BE2C (cell line): ENCODE data around the gene WDFY3. TPM values are rescaled to one million over a fixed set of nuclear protein-coding genes. Genes with fewer than 3 reads are reported as not detected.

Source experiments
- DNase-seq: peaks from one replicate; pipeline ENCODE4 v3.0.0-alpha.2; 2020
- H3K27me3 ChIP-seq: fragments of 250-450 bp; sonication (Bioruptor Pico); 2 replicates; pipeline ENCODE4 v1.5.1; 2020; ENCODE audit warnings: mild to moderate bottlenecking
- H3K36me3 ChIP-seq: fragments of 250-450 bp; sonication (Bioruptor Pico); 2 replicates; pipeline ENCODE4 v1.5.1; 2020; ENCODE audit warnings: mild to moderate bottlenecking
- H3K4me1 ChIP-seq: fragments of 250-450 bp; sonication (Bioruptor Pico); 2 replicates; pipeline ENCODE4 v1.5.1; 2020
- H3K4me3 ChIP-seq: 2 replicates; pipeline ENCODE4 v1.5.1; 2011; ENCODE audit warnings: low read depth, low read length
- H3K9me3 ChIP-seq: fragments of 250-450 bp; sonication (Bioruptor Pico); 2 replicates; pipeline ENCODE4 v1.5.1; 2020
- polyA plus RNA-seq: library from polyadenylated mRNA; unstranded; fragments of >200 nt; gene quantifications from one replicate; pipeline ENCODE4 v1.2.1, GENCODE V29; 2012; ENCODE audit warnings: low read depth, missing spikeins; ENCODE audit not compliant: insufficient read length, insufficient read depth
- TF ChIP-seq, protein P1 (sequence below): IDR thresholded peaks from 2 replicates; pipeline ENCODE4 v1.5.1; 2012; ENCODE audit warnings: mild to moderate bottlenecking, low read depth, low read length

WDFY3 gene, protein sequence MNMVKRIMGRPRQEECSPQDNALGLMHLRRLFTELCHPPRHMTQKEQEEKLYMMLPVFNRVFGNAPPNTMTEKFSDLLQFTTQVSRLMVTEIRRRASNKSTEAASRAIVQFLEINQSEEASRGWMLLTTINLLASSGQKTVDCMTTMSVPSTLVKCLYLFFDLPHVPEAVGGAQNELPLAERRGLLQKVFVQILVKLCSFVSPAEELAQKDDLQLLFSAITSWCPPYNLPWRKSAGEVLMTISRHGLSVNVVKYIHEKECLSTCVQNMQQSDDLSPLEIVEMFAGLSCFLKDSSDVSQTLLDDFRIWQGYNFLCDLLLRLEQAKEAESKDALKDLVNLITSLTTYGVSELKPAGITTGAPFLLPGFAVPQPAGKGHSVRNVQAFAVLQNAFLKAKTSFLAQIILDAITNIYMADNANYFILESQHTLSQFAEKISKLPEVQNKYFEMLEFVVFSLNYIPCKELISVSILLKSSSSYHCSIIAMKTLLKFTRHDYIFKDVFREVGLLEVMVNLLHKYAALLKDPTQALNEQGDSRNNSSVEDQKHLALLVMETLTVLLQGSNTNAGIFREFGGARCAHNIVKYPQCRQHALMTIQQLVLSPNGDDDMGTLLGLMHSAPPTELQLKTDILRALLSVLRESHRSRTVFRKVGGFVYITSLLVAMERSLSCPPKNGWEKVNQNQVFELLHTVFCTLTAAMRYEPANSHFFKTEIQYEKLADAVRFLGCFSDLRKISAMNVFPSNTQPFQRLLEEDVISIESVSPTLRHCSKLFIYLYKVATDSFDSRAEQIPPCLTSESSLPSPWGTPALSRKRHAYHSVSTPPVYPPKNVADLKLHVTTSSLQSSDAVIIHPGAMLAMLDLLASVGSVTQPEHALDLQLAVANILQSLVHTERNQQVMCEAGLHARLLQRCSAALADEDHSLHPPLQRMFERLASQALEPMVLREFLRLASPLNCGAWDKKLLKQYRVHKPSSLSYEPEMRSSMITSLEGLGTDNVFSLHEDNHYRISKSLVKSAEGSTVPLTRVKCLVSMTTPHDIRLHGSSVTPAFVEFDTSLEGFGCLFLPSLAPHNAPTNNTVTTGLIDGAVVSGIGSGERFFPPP (N-terminal part only)
- polyA plus RNA-seq: 19.3 TPM

DNA sequence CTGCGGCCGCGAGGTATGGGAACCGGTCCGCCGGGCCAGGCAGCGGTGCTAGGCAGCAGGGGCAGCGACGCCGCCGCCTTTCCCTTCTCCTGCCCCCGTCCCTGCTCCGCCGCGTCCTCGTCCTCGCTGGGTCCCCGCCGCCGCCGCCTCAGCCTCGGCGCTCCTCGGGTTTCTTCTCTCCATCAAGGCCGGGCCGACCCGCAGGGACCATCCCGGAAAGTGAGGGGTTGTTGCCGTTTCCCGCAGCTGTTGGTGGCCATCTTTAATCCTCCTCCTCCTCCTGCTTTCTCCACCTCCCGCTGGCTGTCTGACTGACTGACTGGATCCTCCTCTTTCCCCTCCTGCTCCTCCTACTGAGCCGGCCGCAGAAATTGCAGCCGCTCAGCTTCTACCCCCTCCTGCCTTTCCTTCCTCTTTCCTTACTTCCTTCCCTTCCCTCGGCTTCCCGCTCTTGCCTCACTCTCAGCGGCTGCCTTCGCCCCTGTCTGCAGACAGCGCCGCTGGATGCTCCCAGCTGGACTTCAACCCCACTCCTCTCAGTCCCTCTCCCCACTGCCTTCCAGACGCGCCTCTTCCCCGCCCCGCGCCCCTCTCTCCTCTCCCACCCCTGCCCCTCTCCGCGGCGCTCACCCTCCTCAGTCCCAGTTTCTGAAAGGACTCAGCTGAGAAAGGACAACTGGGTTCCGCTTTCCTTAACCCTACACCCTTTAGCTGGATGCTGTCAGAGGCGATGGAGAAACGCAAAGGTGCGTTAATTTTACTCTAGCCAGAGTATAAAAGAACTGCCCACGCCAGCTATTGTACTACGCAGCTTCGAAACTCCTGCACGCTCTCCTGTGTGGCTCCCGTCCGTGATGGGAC lies at the start of gene WDFY3:
TSS of gene WDFY3 (minus strand) at position 309 of the 861 bp plus-strand sequence. CDS start 106,099 bp downstream, outside the sequence.
- DNase-seq: peak; percentile 87
- Histone ChIP-seq H3K9me3 (no peaks in the 10 kb centered on the region), H3K36me3 (peaks cover 5% of the 10 kb centered on the region), H3K27me3 (no peaks in the 10 kb centered on the region), H3K4me1 (peaks cover 7% of the 10 kb centered on the region), H3K4me3 (peak within 1 kb of the TSS; percentile 79)
- TF ChIP-seq, protein P1, sequence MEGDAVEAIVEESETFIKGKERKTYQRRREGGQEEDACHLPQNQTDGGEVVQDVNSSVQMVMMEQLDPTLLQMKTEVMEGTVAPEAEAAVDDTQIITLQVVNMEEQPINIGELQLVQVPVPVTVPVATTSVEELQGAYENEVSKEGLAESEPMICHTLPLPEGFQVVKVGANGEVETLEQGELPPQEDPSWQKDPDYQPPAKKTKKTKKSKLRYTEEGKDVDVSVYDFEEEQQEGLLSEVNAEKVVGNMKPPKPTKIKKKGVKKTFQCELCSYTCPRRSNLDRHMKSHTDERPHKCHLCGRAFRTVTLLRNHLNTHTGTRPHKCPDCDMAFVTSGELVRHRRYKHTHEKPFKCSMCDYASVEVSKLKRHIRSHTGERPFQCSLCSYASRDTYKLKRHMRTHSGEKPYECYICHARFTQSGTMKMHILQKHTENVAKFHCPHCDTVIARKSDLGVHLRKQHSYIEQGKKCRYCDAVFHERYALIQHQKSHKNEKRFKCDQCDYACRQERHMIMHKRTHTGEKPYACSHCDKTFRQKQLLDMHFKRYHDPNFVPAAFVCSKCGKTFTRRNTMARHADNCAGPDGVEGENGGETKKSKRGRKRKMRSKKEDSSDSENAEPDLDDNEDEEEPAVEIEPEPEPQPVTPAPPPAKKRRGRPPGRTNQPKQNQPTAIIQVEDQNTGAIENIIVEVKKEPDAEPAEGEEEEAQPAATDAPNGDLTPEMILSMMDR: no peak

DNA sequence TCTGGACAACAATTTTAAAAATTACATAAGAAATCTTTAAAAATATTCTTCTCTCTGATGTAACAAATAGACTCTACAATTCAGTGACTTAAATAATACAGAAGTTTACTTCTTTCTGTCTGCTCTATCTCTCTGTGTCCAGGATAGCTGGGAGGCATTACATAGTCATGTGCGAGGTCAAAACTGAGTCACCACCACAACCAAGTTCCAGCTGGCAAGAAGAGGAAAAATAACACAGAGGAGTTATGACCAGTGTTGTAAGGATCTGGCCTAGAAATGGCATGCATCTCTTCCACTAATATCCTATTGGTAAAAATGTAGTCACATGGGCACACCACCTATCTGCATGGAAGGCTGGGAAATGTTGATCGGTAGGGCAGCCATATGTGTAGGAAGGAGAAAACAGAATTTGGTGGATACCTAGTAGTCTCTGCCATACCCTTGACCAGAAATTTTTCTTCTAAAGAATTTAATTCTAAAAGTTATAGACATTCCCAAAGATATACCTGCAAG lies 39.4 kb upstream of the WDFY3 start:
- H3K4me3 ChIP-seq: no peak overlapping the region
- no peaks in the 10 kb centered on the region for H3K27me3 ChIP-seq
- no peak for DNase-seq
- no peaks in the 10 kb centered on the region for H3K36me3 ChIP-seq
- no peaks in the 10 kb centered on the region for H3K9me3 ChIP-seq
- TF ChIP-seq, protein P1: no peak
- no peaks in the 10 kb centered on the region for H3K4me1 ChIP-seq

DNA sequence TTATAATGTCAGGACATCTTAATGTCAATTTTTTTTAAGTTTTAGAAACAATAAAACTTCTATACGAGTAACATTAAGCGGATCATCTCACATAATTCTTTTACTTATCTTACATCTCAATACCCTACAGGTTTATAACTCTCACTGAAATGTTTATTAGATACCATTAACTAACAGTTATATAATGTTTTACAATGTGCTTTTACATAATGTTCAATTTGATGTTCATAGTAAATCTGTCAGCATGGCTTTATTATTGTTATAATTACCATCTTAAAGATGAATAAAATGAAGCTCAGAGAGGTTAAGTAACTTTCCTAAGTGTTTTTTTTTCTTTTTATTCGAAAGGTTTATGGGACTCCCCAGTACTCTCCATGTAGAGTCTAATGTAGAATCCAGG lies 33.9 kb upstream of the WDFY3 start:
- Histone ChIP-seq H3K9me3 (no peaks in the 10 kb centered on the region), H3K27me3 (no peaks in the 10 kb centered on the region), H3K4me1 (0 out of 2 replicates have a peak, but pooled peaks cover 2% of the 10 kb centered on the region), H3K36me3 (no peaks in the 10 kb centered on the region), H3K4me3 (no peak overlapping the region)
- TF ChIP-seq, protein P1: no peak
- no peak for DNase-seq

DNA sequence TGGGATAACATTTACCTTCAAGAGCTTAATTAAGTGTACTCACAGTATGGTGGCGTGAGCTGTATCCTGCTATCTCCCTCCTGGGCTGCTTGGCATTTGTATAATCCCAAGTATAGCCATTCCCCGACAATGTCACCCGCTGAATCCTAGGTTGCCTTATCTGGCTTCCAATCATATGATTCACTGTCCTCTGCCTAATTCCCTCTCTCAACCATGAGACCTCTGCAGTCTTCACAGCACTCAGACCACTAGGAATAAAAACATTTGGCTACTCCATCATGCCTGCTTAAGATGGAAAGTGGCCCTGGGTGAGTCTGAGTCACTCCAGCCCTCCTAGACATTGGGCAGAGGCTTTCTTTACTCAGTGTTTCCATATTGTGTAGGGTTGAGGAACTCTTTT lies 28.9 kb upstream of the WDFY3 start:
- Histone ChIP-seq H3K9me3 (no peaks in the 10 kb centered on the region), H3K27me3 (no peaks in the 10 kb centered on the region), H3K4me1 (0 out of 2 replicates have a peak, but pooled peaks cover 2% of the 10 kb centered on the region), H3K36me3 (no peaks in the 10 kb centered on the region), H3K4me3 (no peak overlapping the region)
- TF ChIP-seq, protein P1: no peak
- DNase-seq: no peak

DNA sequence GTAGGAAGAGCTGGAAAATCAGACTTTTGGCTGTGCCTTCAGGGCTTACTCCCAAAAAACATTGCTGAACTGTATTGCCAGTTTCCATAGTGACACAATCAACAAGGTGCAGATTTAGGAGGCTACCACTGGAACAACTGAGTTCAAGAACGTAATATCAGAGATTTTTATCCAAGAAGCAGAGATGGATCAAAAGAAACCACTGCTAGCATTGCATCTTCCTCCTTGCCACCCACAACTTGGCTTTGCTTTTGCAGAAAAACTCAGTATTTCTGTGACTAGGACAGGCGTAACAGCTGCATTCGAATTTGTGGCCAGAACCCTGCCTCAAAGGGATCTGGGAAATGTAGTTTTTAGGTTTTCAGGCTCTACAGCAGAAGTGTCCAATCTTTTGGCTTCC lies 27.8 kb upstream of the WDFY3 start:
- no peak for DNase-seq
- Histone ChIP-seq H3K27me3 (no peaks in the 10 kb centered on the region), H3K9me3 (no peaks in the 10 kb centered on the region), H3K4me3 (no peak overlapping the region), H3K4me1 (0 out of 2 replicates have a peak, but pooled peaks cover 2% of the 10 kb centered on the region), H3K36me3 (no peaks in the 10 kb centered on the region)
- TF ChIP-seq, protein P1: no peak
